Measurements from ENCODE around the gene TAS2R41. TPM values are rescaled to one million over a fixed set of nuclear protein-coding genes. Genes with fewer than 3 reads are reported as not detected.
A peak's percentile ranks its signal among the peaks of the same experiment; 100 is the strongest.

TAS2R41 gene
- total RNA-seq, 4 donors from 2014 or later, result not detected

DNA sequence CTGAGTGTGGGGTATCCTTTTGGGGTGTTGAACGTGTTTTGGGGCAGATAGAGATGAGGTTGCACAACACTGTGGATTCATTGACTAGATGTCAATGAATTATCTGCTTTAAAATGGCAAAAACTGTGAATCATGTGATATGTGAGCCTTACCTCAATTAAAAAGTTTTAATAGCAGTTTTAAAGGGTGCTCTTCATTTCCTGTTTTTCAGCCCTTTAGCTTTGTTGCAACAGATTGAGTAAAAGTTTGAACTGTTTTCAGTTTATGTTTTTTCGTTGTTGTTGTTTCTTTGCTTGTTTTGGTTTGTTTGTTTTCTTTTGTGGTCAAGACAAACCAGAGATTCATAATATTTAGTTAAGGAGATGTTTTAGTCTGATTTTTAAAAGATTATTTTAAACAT lies 9.4 kb downstream of the TAS2R41 start:
- DNase-seq, result no peak
- in situ Hi-C loops (cut with MboI; ENCODE audit: low pct_ligation_motif_present in 1 of 4, low pct_unique_long_range_greater_than_20kb in 1 of 4, low sequenced_read_pairs in 3 of 4), result no loop called here
- H3K27ac ChIP-seq, result peak overlapping the region in 3 of 4 donors; percentile 31 to 66 (median 45)
- intact Hi-C loops (cut with DNase I; ENCODE audit: low total_unique reads), result no loop called here
- TF ChIP-seq POLR2A (IDR thresholded peaks at IDR 0.05), result no peak
- TF ChIP-seq EP300 (IDR thresholded peaks at IDR 0.05; ENCODE audit: low read depth), result no peak
- H3K4me3 ChIP-seq, result no peak overlapping the region
- no peaks in the 10 kb centered on the region for H3K36me3 ChIP-seq
- WGBS, 2 donors (ENCODE audit: low coverage in 1 of 2), result 55 to 64% methylated on average over 2 of the region's 2 CpGs
- H3K27me3 ChIP-seq, result no peaks in the 10 kb centered on the region
- H3K4me1 ChIP-seq, result peaks cover 0 to 16% (median 2%) of the 10 kb centered on the region in 4 donors
- no peaks in the 10 kb centered on the region for H3K9me3 ChIP-seq

DNA sequence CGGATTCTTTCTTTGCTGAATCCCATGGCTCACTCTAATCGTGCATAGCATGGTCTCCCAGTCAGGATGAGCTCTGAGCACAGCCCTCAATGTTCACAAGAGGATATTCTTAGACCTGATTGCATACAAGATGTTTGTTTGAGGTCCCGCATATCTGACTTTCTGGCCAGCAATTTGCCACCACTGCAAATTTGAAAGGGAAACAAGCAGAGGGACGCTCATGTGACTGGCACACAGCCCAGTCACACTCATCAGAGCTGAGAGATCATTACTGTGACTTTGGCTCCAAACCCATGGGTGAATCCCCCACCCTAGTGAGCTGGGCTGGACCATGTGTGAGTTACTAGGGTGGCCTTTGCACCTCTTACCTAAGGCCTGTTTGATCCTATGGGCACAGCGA lies 9.9 kb downstream of the TAS2R41 start:
- in situ Hi-C loops (cut with MboI; ENCODE audit: low pct_ligation_motif_present in 1 of 4, low pct_unique_long_range_greater_than_20kb in 1 of 4, low sequenced_read_pairs in 3 of 4), result no loop called here
- H3K9me3 ChIP-seq, result no peaks in the 10 kb centered on the region
- H3K36me3 ChIP-seq, result no peaks in the 10 kb centered on the region
- H3K4me1 ChIP-seq, result peaks cover 0 to 16% (median 2%) of the 10 kb centered on the region in 4 donors
- no peak overlapping the region for H3K4me3 ChIP-seq
- H3K27ac ChIP-seq, result peak overlapping the region in 3 of 4 donors; percentile 2 to 66 (median 45)
- DNase-seq, result peak; percentile 59
- TF ChIP-seq POLR2AphosphoS5 (IDR thresholded peaks at IDR 0.05) (peak in 1 of 3 donors; percentile 27), POLR2A (IDR thresholded peaks at IDR 0.05) (no peak)
- no peaks in the 10 kb centered on the region for H3K27me3 ChIP-seq
- 29 to 37% methylated on average over 3 to 5 of the region's 5 CpGs for WGBS, 2 donors (ENCODE audit: low coverage in 1 of 2)
- intact Hi-C loops (cut with DNase I; ENCODE audit: low total_unique reads), result no loop called here

DNA sequence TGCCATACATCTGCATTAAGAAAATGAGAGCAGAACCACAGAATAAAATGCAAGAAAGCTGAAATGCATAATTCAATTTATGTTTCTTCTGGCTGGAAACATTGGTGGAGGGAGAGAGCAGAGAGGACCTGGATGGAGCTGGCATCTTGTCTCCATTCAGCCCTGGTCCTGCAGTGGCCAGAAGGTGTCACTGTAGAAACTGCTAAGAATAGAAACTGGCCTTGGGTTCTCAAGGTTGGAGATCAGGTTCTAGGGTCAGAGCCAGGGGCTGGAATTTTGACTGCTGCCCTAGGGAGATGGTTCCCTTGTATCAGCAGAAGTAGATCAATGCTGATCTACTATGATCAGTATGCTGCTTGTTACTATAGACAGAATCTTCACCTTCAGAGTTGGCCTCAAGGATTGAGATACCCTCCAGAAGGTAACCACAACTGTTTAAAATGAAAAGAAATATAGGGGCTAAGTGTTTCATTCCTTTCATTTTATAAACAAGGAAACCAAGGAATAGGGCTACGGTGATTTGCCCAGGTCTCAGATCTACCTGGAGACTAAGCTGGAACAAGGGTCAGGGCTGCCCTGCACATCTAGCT lies 13.1 kb downstream of the TAS2R41 start:
- H3K4me1 ChIP-seq, result peaks cover 0 to 16% (median 2%) of the 10 kb centered on the region in 4 donors
- no peak for DNase-seq
- no peaks in the 10 kb centered on the region for H3K9me3 ChIP-seq
- H3K27me3 ChIP-seq, result no peaks in the 10 kb centered on the region
- no peak overlapping the region for H3K4me3 ChIP-seq
- in situ Hi-C loops (cut with MboI; ENCODE audit: low pct_ligation_motif_present in 1 of 4, low pct_unique_long_range_greater_than_20kb in 1 of 4, low sequenced_read_pairs in 3 of 4) (loop anchor here in 1 of 4 donors (10.0 kb wide), 1 partner anchor 256 kb away; no protein-coding TSS in a partner anchor), intact Hi-C loops (cut with DNase I; ENCODE audit: low total_unique reads) (no loop called here)
- TF ChIP-seq POLR2AphosphoS5 (IDR thresholded peaks at IDR 0.05), result no peak
- TF ChIP-seq POLR2A (IDR thresholded peaks at IDR 0.05), result no peak
- TF ChIP-seq, protein P1, sequence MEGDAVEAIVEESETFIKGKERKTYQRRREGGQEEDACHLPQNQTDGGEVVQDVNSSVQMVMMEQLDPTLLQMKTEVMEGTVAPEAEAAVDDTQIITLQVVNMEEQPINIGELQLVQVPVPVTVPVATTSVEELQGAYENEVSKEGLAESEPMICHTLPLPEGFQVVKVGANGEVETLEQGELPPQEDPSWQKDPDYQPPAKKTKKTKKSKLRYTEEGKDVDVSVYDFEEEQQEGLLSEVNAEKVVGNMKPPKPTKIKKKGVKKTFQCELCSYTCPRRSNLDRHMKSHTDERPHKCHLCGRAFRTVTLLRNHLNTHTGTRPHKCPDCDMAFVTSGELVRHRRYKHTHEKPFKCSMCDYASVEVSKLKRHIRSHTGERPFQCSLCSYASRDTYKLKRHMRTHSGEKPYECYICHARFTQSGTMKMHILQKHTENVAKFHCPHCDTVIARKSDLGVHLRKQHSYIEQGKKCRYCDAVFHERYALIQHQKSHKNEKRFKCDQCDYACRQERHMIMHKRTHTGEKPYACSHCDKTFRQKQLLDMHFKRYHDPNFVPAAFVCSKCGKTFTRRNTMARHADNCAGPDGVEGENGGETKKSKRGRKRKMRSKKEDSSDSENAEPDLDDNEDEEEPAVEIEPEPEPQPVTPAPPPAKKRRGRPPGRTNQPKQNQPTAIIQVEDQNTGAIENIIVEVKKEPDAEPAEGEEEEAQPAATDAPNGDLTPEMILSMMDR (IDR thresholded peaks at IDR 0.05), result peak; percentile 25 to 47 (median 44)
- no peak for TF ChIP-seq EP300 (IDR thresholded peaks at IDR 0.05; ENCODE audit: low read depth)
- no peaks in the 10 kb centered on the region for H3K36me3 ChIP-seq
- no peak overlapping the region for H3K27ac ChIP-seq
- WGBS, 2 donors (ENCODE audit: low coverage in 1 of 2), result 100% methylated on average over 1 of the region's 1 CpG; no CpG with 5 or more reads in 1 of the 2 donors

DNA sequence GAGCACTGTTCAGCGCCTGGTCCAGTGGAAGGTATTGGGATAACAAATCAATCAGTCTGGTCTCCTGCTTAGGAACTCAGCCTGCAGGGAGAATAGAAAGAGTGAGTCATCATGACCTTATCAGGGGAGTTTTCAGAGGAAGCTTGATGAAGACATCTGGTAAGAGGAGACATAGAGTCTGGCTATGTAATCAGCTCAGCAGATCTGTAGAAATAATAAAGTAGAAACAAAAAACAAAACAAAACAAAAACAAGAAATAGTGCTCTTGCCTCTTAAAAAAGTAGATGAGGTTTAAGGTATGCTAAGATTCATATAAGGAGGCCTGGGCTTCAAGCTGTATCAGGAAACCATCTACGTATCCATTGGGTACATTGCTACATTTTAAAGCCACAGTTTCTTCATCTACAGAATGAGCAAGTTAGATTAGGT lies 14.4 kb downstream of the TAS2R41 start:
- Histone ChIP-seq H3K27ac (no peak overlapping the region), H3K4me1 (peaks cover 0 to 10% (median 2%) of the 10 kb centered on the region in 4 donors), H3K4me3 (no peak overlapping the region), H3K9me3 (no peaks in the 10 kb centered on the region), H3K36me3 (no peaks in the 10 kb centered on the region), H3K27me3 (no peaks in the 10 kb centered on the region)
- intact Hi-C loops (cut with DNase I; ENCODE audit: low total_unique reads), result no loop called here
- in situ Hi-C loops (cut with MboI; ENCODE audit: low pct_ligation_motif_present in 1 of 4, low pct_unique_long_range_greater_than_20kb in 1 of 4, low sequenced_read_pairs in 3 of 4), result loop anchor here in 1 of 4 donors (10.0 kb wide), 1 partner anchor 257 kb away; no protein-coding TSS in a partner anchor
- DNase-seq, result no peak
- WGBS, 2 donors (ENCODE audit: low coverage in 1 of 2), result 73 to 84% methylated on average over 2 of the region's 2 CpGs
- no peak for TF ChIP-seq POLR2AphosphoS5 (IDR thresholded peaks at IDR 0.05)
- TF ChIP-seq EP300 (IDR thresholded peaks at IDR 0.05; ENCODE audit: low read depth), result no peak
- TF ChIP-seq POLR2A (IDR thresholded peaks at IDR 0.05), result no peak
- TF ChIP-seq, protein P1 (IDR thresholded peaks at IDR 0.05), result no peak

DNA sequence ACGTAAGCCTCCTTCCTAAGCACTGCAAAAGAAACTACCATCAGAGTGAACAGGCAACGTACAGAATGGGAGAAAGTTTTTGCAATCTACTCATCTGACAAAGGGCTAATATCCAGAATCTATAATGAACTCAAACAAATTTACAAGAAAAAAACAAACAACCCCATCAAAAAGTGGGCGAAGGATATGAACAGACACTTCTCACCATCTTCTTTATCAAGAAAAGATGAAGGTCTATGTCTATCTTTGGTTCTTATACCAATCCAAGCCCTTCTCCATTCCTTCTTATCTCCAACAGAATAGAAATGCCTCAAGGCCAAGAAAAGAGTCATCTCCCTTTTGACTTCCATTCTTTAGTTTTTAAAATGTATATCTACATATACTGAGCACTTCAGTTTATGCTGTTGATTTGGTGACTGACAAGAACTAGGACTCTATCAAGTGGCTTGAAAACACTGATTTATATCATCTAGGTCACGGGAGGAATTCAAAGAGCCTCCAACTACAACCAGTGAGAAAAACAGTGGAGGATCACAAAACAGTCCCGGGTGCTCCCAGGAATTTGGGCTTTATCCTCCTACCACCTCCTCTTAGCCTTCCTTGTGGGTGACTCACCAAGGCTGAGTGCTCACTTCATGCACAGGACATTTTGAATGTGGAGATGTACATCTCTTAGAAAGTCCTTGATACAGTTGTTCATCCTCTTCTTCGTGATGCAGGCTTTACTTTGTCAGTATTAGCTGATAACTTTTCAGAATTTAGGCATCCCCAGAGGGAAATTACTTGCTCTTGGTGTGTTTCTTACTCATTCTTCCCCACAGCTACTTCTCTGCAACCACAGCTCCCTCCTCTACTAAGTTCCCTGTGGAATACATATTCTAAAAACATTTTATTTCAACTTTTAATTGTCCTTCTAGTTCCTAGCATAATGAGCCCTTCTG lies 15.4 kb downstream of the TAS2R41 start:
- no peak for TF ChIP-seq EP300 (IDR thresholded peaks at IDR 0.05; ENCODE audit: low read depth)
- TF ChIP-seq POLR2A (IDR thresholded peaks at IDR 0.05), result no peak
- TF ChIP-seq, protein P1 (IDR thresholded peaks at IDR 0.05), result no peak
- no peak for TF ChIP-seq POLR2AphosphoS5 (IDR thresholded peaks at IDR 0.05)

More for the DNA sequence above, 15.4 kb downstream of the TAS2R41 start:
- in situ Hi-C loops (cut with MboI; ENCODE audit: low pct_ligation_motif_present in 1 of 4, low pct_unique_long_range_greater_than_20kb in 1 of 4, low sequenced_read_pairs in 3 of 4), result loop anchor here in 1 of 4 donors (10.0 kb wide), 1 partner anchor 258 kb away; no protein-coding TSS in a partner anchor
- no peaks in the 10 kb centered on the region for H3K27me3 ChIP-seq
- DNase-seq, result no peak
- intact Hi-C loops (cut with DNase I; ENCODE audit: low total_unique reads), result no loop called here
- H3K4me3 ChIP-seq, result no peak overlapping the region
- H3K36me3 ChIP-seq, result no peaks in the 10 kb centered on the region
- no peak overlapping the region for H3K27ac ChIP-seq
- H3K4me1 ChIP-seq, result no peaks in the 10 kb centered on the region
- 71 to 75% methylated on average over 6 of the region's 6 CpGs for WGBS, 2 donors (ENCODE audit: low coverage in 1 of 2)
- H3K9me3 ChIP-seq, result no peaks in the 10 kb centered on the region

Measured in transverse colon (tissue), 4 donors.